H1 (cell line): ENCODE data around the gene ATP11C. TPM values are rescaled to one million over a fixed set of nuclear protein-coding genes. Genes with fewer than 3 reads are reported as not detected.

Source experiments
- ATF2 ChIP-seq: IDR thresholded peaks from 2 replicates; pipeline ENCODE4 v1.6.1; 2012; ENCODE audit warnings: low read length, inconsistent platforms
- BCL11A ChIP-seq, 2 experiments: IDR thresholded peaks; one replicate each; pipeline ENCODE4 v1.6.1; 2011; ENCODE audit warnings: low read depth in 2 of 2, low read length in 2 of 2, mild to moderate bottlenecking in 2 of 2
- CBX5 ChIP-seq: fragments of 300-800, 300-1000 bp; sonication (generic); IDR thresholded peaks from 2 replicates; pipeline ENCODE4 v1.7.1; 2016; ENCODE audit warnings: antibody characterized with exemption, low read length, low read depth
- EP300 ChIP-seq, 2 experiments: IDR thresholded peaks; 1 replicate in 1 of 2; 2 replicates in 1 of 2; pipeline ENCODE4 v1.6.1; 2011 to 2012; ENCODE audit warnings: low read depth in 2 of 2, low read length in 2 of 2, mild to moderate bottlenecking in 2 of 2, borderline replicate concordance in 1 of 2, inconsistent platforms in 1 of 2, moderate library complexity in 1 of 2
- GTF2F1 ChIP-seq: IDR thresholded peaks from 2 replicates; pipeline ENCODE4 v1.6.1; 2012; ENCODE audit warnings: low read depth, low read length, improper control_type of control experiment, borderline replicate concordance
- JUND ChIP-seq: IDR thresholded peaks from 2 replicates; pipeline ENCODE4 v1.6.1; 2011; ENCODE audit warnings: mild to moderate bottlenecking, improper control_type of control experiment, low read length
- KDM1A ChIP-seq: fragments of 200-600, 300-600 bp; sonication (generic); IDR thresholded peaks from 2 replicates; pipeline ENCODE4 v1.7.1; 2016; ENCODE audit warnings: mild to moderate bottlenecking, low read length, borderline replicate concordance
- SIRT6 ChIP-seq: IDR thresholded peaks from one replicate; pipeline ENCODE4 v1.7.1; 2012; ENCODE audit warnings: low read length, inconsistent platforms
- SP2 ChIP-seq: IDR thresholded peaks from 2 replicates; pipeline ENCODE4 v1.6.1; 2012; ENCODE audit warnings: mild to moderate bottlenecking, low read length, inconsistent platforms
- polyA plus RNA-seq, 7 experiments: library from polyadenylated mRNA; depleted of rRNA in 3 of 7; stranded (reverse) in 5 of 7; unstranded in 2 of 7; fragments of >200 nt in 5 of 7; fragments of 200-250 nt in 2 of 7; gene quantifications; 1 replicate in 5 of 7; 2 replicates in 1 of 7; 4 replicates in 1 of 7; pipeline versions ENCODE4 v1.2.1 to v1.2.3, GENCODE V29; 2011 to 2013; ENCODE audit warnings: missing spikeins in 2 of 7, mixed read lengths in 2 of 7
- total RNA-seq: library from RNA; stranded (reverse); fragmentation: NEBNext Ultra II Directional; extraction: Animal tissue kit (Norgen Biotek cat#: 25700); gene quantifications from 2 replicates; pipeline ENCODE4 v1.2.1, GENCODE V29; 2021

ATP11C gene
- total and polyA plus RNA-seq, 2 of the 8 experiments (the other 6 are each of a cell fraction or from before 2014, with no cell fraction given) = 14.7 to 52.1 TPM

- TF ChIP-seq JUND (no peak), BCL11A (IDR thresholded peaks at IDR 0.05; ENCODE audit: low read depth in 2 of 2, low read length in 2 of 2) (no peak), SIRT6 (no peak), ATF2 (no peak), EP300 (IDR thresholded peaks at IDR 0.05; ENCODE audit: borderline replicate concordance in 1 of 2, low read depth in 2 of 2, low read length in 2 of 2) (no peak), SP2 (no peak), KDM1A (no peak), CBX5 (no peak), GTF2F1 (no peak)
These were observed 40.1 kb upstream of the ATP11C start (continued) for GRCh38 chrX:139972629-139973624.
